ENCODE data around the gene AMH.

DNA sequence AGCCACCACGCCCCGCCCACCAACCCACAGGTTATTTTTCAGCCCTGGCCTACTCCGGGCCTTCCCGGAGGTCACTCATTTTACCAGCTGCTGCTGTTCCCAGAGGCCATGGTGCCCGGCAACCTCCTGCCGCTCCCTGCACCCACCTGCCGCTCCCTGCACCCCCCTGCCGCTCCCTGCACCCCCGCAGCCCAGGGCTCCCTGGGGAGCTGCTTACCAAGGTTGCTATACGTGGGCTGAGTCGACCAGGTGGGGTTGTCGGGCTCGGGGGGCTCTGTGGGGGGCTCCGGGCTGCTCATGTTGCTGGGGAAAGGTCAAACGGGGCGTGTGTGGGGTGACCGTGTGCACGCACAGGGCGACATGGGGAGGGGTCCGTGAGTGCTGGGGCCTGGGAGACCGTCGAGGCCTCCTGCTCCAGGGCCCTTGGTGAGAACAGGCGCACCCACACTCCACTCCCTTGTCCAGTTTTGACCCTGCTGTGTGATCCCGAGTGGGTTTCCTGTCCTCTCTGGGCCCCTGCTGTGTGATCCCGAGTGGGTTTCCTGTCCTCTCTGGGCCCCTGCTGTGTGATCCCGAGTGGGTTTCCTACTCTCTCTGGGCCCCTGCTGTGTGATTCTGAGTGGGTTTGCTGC lies 31.6 kb downstream of the AMH start:
- TF ChIP-seq ELF4 (CRISPR knock-in tag; IDR thresholded peaks at IDR 0.05; ENCODE audit: low read depth), result no peak
- TF ChIP-seq, protein P1, sequence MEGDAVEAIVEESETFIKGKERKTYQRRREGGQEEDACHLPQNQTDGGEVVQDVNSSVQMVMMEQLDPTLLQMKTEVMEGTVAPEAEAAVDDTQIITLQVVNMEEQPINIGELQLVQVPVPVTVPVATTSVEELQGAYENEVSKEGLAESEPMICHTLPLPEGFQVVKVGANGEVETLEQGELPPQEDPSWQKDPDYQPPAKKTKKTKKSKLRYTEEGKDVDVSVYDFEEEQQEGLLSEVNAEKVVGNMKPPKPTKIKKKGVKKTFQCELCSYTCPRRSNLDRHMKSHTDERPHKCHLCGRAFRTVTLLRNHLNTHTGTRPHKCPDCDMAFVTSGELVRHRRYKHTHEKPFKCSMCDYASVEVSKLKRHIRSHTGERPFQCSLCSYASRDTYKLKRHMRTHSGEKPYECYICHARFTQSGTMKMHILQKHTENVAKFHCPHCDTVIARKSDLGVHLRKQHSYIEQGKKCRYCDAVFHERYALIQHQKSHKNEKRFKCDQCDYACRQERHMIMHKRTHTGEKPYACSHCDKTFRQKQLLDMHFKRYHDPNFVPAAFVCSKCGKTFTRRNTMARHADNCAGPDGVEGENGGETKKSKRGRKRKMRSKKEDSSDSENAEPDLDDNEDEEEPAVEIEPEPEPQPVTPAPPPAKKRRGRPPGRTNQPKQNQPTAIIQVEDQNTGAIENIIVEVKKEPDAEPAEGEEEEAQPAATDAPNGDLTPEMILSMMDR (IDR thresholded peaks at IDR 0.05), result no peak
- no peak for TF ChIP-seq NR2C2 (CRISPR knock-in tag; IDR thresholded peaks at IDR 0.05)
- no peak for TF ChIP-seq NR1H2 (CRISPR knock-in tag; IDR thresholded peaks at IDR 0.05)
- no peak for TF ChIP-seq ZSCAN18 (CRISPR knock-in tag; IDR thresholded peaks at IDR 0.05)
- TF ChIP-seq JAZF1 (CRISPR knock-in tag; IDR thresholded peaks at IDR 0.05), result no peak
- TF ChIP-seq, protein P2, sequence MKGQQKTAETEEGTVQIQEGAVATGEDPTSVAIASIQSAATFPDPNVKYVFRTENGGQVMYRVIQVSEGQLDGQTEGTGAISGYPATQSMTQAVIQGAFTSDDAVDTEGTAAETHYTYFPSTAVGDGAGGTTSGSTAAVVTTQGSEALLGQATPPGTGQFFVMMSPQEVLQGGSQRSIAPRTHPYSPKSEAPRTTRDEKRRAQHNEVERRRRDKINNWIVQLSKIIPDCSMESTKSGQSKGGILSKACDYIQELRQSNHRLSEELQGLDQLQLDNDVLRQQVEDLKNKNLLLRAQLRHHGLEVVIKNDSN (CRISPR knock-in tag; IDR thresholded peaks at IDR 0.05), result no peak
- TF ChIP-seq ATF6 (CRISPR knock-in tag; IDR thresholded peaks at IDR 0.05), result no peak
- no peak for TF ChIP-seq ESRRA (CRISPR knock-in tag; IDR thresholded peaks at IDR 0.05; ENCODE audit: borderline replicate concordance)
- TF ChIP-seq, protein P3, sequence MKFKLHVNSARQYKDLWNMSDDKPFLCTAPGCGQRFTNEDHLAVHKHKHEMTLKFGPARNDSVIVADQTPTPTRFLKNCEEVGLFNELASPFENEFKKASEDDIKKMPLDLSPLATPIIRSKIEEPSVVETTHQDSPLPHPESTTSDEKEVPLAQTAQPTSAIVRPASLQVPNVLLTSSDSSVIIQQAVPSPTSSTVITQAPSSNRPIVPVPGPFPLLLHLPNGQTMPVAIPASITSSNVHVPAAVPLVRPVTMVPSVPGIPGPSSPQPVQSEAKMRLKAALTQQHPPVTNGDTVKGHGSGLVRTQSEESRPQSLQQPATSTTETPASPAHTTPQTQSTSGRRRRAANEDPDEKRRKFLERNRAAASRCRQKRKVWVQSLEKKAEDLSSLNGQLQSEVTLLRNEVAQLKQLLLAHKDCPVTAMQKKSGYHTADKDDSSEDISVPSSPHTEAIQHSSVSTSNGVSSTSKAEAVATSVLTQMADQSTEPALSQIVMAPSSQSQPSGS (CRISPR knock-in tag; IDR thresholded peaks at IDR 0.05; ENCODE audit: borderline replicate concordance, low read depth), result no peak

Measured in WTC11 (cell line).